ENCODE measurements around the gene PARD3B. TPM values are rescaled to one million over a fixed set of nuclear protein-coding genes. Genes with fewer than 3 reads are reported as not detected.

Gene PARD3B
- total RNA-seq, 1 donor from 2014 or later, result not detected

- Mint-ChIP-seq H3K27ac (no peak overlapping the region), H3K9me3 (no peaks in the 10 kb centered on the region), H3K27me3 (no peaks in the 10 kb centered on the region), H3K36me3 (ENCODE audit: low read depth) (no peaks in the 10 kb centered on the region), H3K4me3 (no peak overlapping the region), H3K4me1 (no peaks in the 10 kb centered on the region)
- TF ChIP-seq CTCF (IDR thresholded peaks at IDR 0.05), result no peak
- DNase-seq (no peak), ATAC-seq (ENCODE audit: low read depth) (no peak)
- intact Hi-C loops (cut with micrococcal nuclease), result no loop called here
- ChIA-PET CTCF (no interaction called here), POLR2A (no interaction called here)
These were observed 324.0 kb downstream of the PARD3B start for GRCh38 chr2:204869132-204869823.

- H3K4me1 Mint-ChIP-seq, result no peaks in the 10 kb centered on the region
- ATAC-seq (ENCODE audit: low read depth) (no peak), DNase-seq (no peak)
- ChIA-PET CTCF (no interaction called here), POLR2A (no interaction called here)
- intact Hi-C loops (cut with micrococcal nuclease), result no loop called here
- H3K36me3 Mint-ChIP-seq (ENCODE audit: low read depth), result no peaks in the 10 kb centered on the region
- no peaks in the 10 kb centered on the region for H3K9me3 Mint-ChIP-seq
- no peaks in the 10 kb centered on the region for H3K27me3 Mint-ChIP-seq
- no peak for TF ChIP-seq CTCF (IDR thresholded peaks at IDR 0.05)
- no peak overlapping the region for H3K4me3 Mint-ChIP-seq
- no peak overlapping the region for H3K27ac Mint-ChIP-seq
These were observed 324.8 kb downstream of the PARD3B start for GRCh38 chr2:204870053-204870452.

DNA sequence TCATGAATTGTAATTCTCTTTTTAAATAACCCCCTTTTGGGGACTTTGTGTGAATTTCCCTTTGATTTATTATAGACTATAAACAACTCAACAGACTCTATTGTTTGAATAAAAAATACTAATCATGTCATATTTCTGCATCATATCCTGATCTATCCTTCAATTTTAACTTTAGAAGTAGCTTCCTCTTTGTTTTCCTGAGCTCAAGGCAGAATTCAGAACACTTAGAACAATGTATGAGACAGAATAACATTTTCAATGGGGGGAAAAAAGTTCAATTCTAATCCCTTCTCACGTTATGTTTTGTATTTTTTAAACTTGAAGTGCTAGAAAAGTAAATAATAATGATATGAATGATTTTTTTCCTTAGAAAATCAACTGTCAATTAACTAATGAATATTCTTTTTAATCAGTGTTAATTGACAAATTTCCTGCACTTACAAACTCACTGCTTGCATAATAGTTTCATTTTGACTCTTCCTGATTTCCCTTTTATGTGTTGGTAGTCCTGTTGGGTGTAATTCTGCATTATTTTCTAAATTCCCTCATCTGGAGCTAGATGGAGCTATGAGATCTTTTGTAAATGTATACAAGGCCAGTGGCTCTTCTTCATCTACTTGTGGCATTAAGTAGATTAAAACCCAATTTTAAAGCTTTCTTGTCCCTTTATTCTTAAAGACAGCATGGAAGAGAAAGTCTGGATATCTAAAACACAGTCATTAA, 326.1 kb downstream of the PARD3B start:
- no peaks in the 10 kb centered on the region for H3K4me1 Mint-ChIP-seq
- no peak overlapping the region for H3K4me3 Mint-ChIP-seq
- H3K27me3 Mint-ChIP-seq, result no peaks in the 10 kb centered on the region
- ChIA-PET POLR2A (no interaction called here), CTCF (no interaction called here)
- no peaks in the 10 kb centered on the region for H3K36me3 Mint-ChIP-seq (ENCODE audit: low read depth)
- H3K27ac Mint-ChIP-seq, result no peak overlapping the region
- no peaks in the 10 kb centered on the region for H3K9me3 Mint-ChIP-seq
- ATAC-seq (ENCODE audit: low read depth), result no peak
- intact Hi-C loops (cut with micrococcal nuclease), result no loop called here
- DNase-seq, result no peak
- TF ChIP-seq CTCF (IDR thresholded peaks at IDR 0.05), result no peak

- DNase-seq, result no peak
- POLR2A ChIA-PET, result no interaction called here
- no peaks in the 10 kb centered on the region for H3K4me1 Mint-ChIP-seq
- H3K9me3 Mint-ChIP-seq, result no peaks in the 10 kb centered on the region
- TF ChIP-seq CTCF (IDR thresholded peaks at IDR 0.05), result no peak
- H3K4me3 Mint-ChIP-seq, result no peak overlapping the region
- no peak for ATAC-seq (ENCODE audit: low read depth)
- no peaks in the 10 kb centered on the region for H3K36me3 Mint-ChIP-seq (ENCODE audit: low read depth)
- intact Hi-C loops (cut with micrococcal nuclease), result no loop called here
- H3K27ac Mint-ChIP-seq, result no peak overlapping the region
- CTCF ChIA-PET, result no interaction called here
- H3K27me3 Mint-ChIP-seq, result no peaks in the 10 kb centered on the region
These were observed 331.0 kb downstream of the PARD3B start for GRCh38 chr2:204876311-204876710.

DNA sequence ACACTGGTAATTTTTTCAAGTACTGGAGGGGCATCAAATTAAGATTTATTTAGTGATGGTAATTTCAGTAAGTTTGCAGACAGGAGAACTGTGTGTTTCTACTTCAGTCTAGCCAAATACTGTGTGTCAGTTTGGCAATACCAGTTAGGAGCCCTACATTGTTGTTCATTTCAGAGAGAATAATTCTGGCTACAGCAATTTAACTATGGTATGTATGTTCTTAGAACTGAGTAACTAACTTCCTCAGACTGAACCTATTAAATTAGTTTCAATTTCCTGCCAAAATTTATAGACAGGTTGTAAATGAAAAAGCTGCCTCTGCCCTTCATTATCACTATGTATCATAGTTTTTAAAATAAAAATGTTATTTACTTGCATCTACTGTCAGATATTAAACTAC, 332.4 kb downstream of the PARD3B start:
- Mint-ChIP-seq H3K36me3 (ENCODE audit: low read depth) (no peaks in the 10 kb centered on the region), H3K4me1 (no peaks in the 10 kb centered on the region), H3K27ac (no peak overlapping the region), H3K4me3 (no peak overlapping the region), H3K9me3 (no peaks in the 10 kb centered on the region), H3K27me3 (no peaks in the 10 kb centered on the region)
- DNase-seq (no peak), ATAC-seq (ENCODE audit: low read depth) (no peak)
- TF ChIP-seq CTCF (IDR thresholded peaks at IDR 0.05), result no peak
- intact Hi-C loops (cut with micrococcal nuclease), result no loop called here
- ChIA-PET CTCF (interaction anchor here (0.5 kb wide), 1 partner anchor 138 kb away, joined by 3 read pairs; no protein-coding TSS in a partner anchor), POLR2A (no interaction called here)

All from activated B cell treated with CpG ODN at 0.5 μM for 24 hours (primary cell).